HuH-7.5 (cell line): ENCODE measurements around the gene KCNA4.
"Not testable (repeated sequence)": the region's sequence is repeated elsewhere in the genome, so short reads cannot be mapped to it uniquely, and the experiment has no call there.

ENCODE experiments used
- DNase-seq: peaks from one replicate; pipeline ENCODE4 v3.0.0; 2011; ENCODE audit warnings: low spot score

The KCNA4 gene

GRCh38 chr11:30016588-30017363 is at the start of gene KCNA4:
KCNA4 (minus strand) TSS chr11:30017030; CDS start chr11:30012678, 4,352 bp downstream.
- DNase-seq = no peak

- DNase-seq = no peak
Observed at GRCh38 chr11:30062103-30062502, 45.3 kb upstream of the KCNA4 start.

- DNase-seq = no peak
Observed at GRCh38 chr11:30059172-30059815, 42.5 kb upstream of the KCNA4 start.

GRCh38 chr11:30049214-30049613 is 32.4 kb upstream of the KCNA4 start:
- DNase-seq = no peak

DNA sequence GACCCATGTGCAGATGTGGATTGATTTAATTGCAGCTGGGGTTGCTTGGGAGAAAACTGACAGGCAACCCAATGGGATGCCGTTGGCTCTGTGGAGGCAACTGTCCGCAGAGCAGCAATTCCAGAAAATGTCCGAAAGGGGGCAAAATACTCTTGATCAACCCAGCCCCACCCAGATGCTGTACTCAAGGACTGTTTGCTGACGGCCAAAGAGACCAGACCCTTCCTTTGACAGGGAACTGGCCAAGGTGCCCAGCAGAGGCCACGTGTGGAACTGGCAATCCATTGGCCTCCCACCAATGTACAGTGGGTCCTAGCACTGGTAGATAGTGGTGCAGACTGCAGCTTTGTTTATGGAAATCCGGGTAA is 29.7 kb upstream of the KCNA4 start:
- no peak for DNase-seq

DNA sequence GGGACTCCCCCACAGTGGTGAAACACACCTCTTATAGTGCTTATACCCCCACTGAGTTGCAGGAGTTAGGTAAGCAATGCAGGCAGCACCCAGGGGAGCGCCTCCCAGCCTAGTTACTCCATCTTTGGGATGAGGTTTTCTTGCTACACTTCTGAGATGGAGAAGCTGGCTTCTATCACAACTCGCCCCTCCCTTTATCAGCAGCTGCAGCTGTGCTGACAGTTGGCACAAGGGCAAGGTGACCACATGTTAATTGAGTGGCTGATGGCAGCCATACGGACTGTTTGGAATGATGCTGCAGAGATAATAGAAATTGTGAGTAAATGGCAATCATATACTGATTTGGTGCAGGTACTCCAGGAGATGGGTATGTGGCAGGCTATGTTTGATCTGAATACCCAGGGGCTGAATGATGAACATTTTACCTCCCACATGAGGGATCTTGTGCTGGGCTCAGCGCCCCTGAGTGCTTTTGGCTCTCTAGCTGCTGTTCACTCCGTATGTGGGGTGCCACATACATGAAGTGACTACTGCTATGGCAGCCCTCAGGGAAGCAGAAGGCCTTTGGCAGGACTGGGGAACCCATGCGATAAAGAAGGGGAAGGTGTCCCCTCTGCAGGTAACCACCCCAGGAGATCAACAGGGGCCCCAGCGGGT is 29.2 kb upstream of the KCNA4 start:
- DNase-seq = no peak

- DNase-seq = no peak
Observed at GRCh38 chr11:30045144-30045543, 28.3 kb upstream of the KCNA4 start.

- no peak for DNase-seq
Observed at GRCh38 chr11:30041171-30041570, 24.3 kb upstream of the KCNA4 start.

DNA sequence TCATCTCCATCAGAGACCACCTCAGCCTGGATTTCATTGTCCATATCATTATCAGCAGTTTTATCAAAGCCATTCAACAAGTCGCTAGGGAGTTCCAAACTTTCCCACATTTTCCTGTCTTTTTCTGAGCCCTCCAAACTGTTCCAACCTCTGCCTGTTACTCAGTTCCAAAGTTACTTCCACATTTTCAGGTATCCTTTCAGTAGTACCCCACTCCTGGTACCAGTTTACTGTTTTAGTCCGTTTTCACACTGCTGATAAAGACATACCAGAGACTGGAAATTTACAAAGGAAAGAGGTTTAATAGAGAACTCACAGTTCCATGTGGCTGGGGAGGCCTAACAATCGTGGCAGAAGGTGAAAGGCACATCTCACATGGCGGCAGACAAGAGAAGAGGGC is 17.9 kb upstream of the KCNA4 start:
- not testable (repeated sequence) for DNase-seq

- DNase-seq = not testable (repeated sequence)
Observed at GRCh38 chr11:30034166-30034565, 17.3 kb upstream of the KCNA4 start.

- no peak for DNase-seq
Observed at GRCh38 chr11:30025396-30026139, 8.7 kb upstream of the KCNA4 start.

GRCh38 chr11:30023074-30023473 is 6.2 kb upstream of the KCNA4 start:
- DNase-seq = no peak

DNA sequence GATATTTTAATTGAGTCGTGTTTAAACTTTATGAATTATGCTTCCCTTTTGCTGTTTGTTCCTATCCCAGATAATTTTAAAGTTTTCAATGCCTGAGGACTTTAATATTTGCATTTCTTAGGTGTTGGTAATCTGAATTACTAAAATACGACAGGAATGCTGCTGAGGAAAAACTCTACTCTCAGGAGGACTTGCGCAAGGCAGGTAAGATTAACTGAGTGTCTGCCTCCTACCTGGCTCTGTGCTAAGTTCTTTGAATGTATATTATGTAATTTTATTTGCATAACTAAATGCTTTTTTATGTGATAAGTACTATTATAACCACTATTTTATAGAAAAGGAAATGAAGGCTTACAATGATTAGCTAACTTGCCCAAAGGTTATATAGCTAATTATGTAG is 2.7 kb upstream of the KCNA4 start:
- no peak for DNase-seq

GRCh38 chr11:30018495-30018894 is 1.7 kb upstream of the KCNA4 start:
- no peak for DNase-seq

DNA sequence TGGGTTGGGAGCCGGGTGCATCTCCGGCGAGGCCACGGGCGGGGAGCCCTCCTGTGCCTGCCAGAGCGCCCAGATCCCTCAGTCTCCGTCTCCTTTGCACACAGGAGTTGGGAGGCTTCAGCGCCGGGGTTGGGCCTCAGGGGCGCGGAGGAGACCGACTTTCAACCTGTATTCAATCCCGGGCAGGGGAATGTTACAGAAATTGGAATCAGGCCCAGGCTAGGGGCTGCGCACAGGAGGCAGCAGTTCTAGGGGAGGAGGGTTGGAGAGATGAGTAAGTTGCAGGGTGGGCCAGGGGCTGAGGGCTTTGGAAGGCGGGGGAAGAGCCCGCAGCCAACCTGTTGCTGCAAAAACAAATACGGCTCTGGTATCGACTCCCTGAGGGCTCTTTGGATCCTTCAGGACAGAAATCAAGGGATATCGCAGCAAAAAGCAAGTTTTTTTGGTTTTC is 640 bp upstream of the KCNA4 start:
- DNase-seq = no peak

- no peak for DNase-seq
Observed at GRCh38 chr11:30015725-30016412, 961 bp downstream of the KCNA4 start.

DNA sequence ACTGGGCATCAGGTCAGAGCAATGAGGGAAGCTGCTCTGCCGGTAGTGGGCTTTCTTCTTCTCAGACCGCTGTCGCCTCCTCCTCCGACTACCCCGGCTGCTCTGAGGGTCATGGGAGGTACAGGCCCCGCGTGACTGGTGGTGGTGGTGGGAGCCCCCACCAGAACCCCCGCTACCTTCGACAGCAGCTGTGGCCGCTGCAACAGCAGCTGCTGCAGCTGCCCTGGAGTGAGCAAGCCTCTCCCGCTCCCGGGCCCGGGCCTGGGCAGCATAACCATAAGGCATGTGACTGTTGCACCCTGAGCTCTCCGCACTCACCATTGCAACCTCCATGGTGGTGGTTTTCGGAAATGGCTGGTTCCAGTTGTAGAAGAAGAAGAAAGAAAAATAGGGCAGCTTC is 4.5 kb downstream of the KCNA4 start:
- no peak for DNase-seq

GRCh38 chr11:30009060-30009459 is 7.8 kb downstream of the KCNA4 start:
- DNase-seq = no peak

- DNase-seq = no peak
Observed at GRCh38 chr11:30006876-30007275, 10.0 kb downstream of the KCNA4 start.

GRCh38 chr11:30002157-30002785 is 14.6 kb downstream of the KCNA4 start:
- no peak for DNase-seq

DNA sequence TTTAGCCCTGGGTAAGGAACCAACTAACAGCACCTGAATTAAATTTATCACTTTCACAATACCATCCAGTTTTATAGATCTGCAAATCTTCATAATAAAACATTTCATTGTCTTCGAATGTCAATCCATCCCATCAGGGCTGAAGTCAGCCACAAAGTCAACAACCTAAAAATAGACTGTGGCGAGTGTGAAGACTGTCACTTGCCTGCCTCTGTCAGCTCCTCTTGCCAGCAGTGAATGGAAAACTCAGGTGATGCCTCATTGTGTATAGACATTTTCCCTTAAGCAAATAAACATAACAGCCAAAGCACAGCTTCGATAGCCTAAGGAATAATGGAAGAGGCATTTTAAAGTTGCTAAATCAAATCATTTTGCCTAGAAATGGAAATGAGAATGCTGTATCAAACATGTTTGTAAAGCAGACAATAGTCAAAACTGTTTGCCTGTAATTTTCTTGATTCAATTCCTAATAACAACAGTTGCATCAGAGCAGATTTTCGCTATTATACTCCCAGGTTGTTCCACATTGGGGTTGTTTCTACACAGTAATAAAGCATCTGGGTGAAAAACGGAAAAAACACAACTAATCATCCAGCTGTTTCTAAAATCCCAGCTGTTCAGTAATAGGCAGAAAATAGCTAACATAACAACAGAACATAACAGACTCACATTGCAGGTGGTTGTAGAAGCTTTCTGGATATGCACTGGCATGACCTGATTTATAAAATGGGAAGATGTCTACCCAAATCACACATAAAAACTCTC is 15.7 kb downstream of the KCNA4 start:
- DNase-seq = no peak
